Body of pancreas (tissue), 4 donors: ENCODE measurements around the gene ADCY2. TPM values are rescaled to one million over a fixed set of nuclear protein-coding genes. Genes with fewer than 3 reads are reported as not detected.

Experiments
- ATAC-seq: fragments of 150-250 bp; one replicate; pipeline ENCODE4 v1.9.1; 2016
- DNase-seq, 4 donors: peaks; one replicate each; pipeline ENCODE4 v3.0.0-alpha.2; 2019
- H3K27ac ChIP-seq, 4 donors: fragments of 200-600 bp; sonication (generic); 1 replicate in 3 of 4; 2 replicates in 1 of 4; pipeline versions ENCODE4 v1.5.1 to v1.6.1; 2016 to 2019; ENCODE audit warnings: mild to moderate bottlenecking in 1 of 4, mixed read lengths in 1 of 4, moderate library complexity in 1 of 4
- H3K27me3 ChIP-seq, 2 donors: fragments of 200-600 bp; sonication (generic); one replicate each; pipeline ENCODE4 v1.6.0; 2016; ENCODE audit warnings: mild to moderate bottlenecking in 1 of 2
- H3K36me3 ChIP-seq, 2 donors: fragments of 200-600 bp; sonication (generic); replicated peaks in 1 of 2; 2 replicates each; pipeline ENCODE4 v1.5.1; 2016; ENCODE audit warnings: low read depth in 2 of 2; ENCODE audit not compliant: insufficient read depth in 1 of 2
- H3K4me1 ChIP-seq: fragments of 200-600 bp; sonication (generic); one replicate; pipeline ENCODE4 v1.6.0; 2016
- H3K4me3 ChIP-seq, 2 donors: fragments of 200-600 bp; sonication (generic); 1 replicate in 1 of 2; 2 replicates in 1 of 2; pipeline ENCODE4 v1.5.1; 2016 to 2019
- H3K9me3 ChIP-seq, 3 donors: fragments of 200-600 bp; sonication (generic); 1 replicate in 2 of 3; 2 replicates in 1 of 3; pipeline ENCODE4 v1.5.1; 2016
- CTCF ChIP-seq, 7 experiments: fragments of 450-650 bp in 4 of 7; fragments of 200-600 bp in 3 of 7; sonication (generic) in 3 of 7; IDR thresholded peaks; one replicate each; pipeline ENCODE4 v1.5.1; 2016 to 2019; ENCODE audit warnings: antibody characterized with exemption in 7 of 7
- POLR2A ChIP-seq, 3 donors: fragments of 450-650 bp; IDR thresholded peaks; one replicate each; pipeline ENCODE4 v1.6.1; 2016; ENCODE audit warnings: antibody characterized with exemption in 3 of 3, mild to moderate bottlenecking in 2 of 3
- WGBS, 2 donors: methylation state at CpG; one replicate each; pipeline ENCODE4 v1.1.5; 2017; 5-methylcytosine and 5-hydroxymethylcytosine counted together
- intact Hi-C: fragments of 100-400 bp; cut with DNase I; formaldehyde crosslinking; loops from one replicate; pipeline ENCODE4 v1.15.1; 2023
- total RNA-seq, 2 donors: library from RNA; depleted of rRNA; stranded (reverse); fragments of >200 nt; gene quantifications; one replicate each; pipeline ENCODE4 v1.1.0, GENCODE V29; 2016

Gene ADCY2
- total RNA-seq, 2 donors from 2014 or later, result 0.52 to 4.6 TPM

GRCh38 chr5:7393921-7394799 lies 1.8 kb upstream of the ADCY2 start:
- ATAC-seq, result no peak
- H3K4me1 ChIP-seq, result peaks cover 28% of the 10 kb centered on the region
- no peaks in the 10 kb centered on the region for H3K27me3 ChIP-seq
- no peaks in the 10 kb centered on the region for H3K36me3 ChIP-seq
- TF ChIP-seq CTCF (IDR thresholded peaks at IDR 0.05) (no peak), POLR2A (IDR thresholded peaks at IDR 0.05) (no peak)
- H3K9me3 ChIP-seq, result no peaks in the 10 kb centered on the region
- no peak for DNase-seq
- 62 to 85% methylated on average over 3 to 14 of the region's 14 CpGs for WGBS, 2 donors
- intact Hi-C loops, result loop anchor here (10.0 kb wide), 1 partner anchor 629 kb away; no protein-coding TSS in a partner anchor
- H3K27ac ChIP-seq, result no peak overlapping the region
- H3K4me3 ChIP-seq, result no peak overlapping the region

- ATAC-seq, result no peak
- 29 to 41% methylated on average over 15 to 45 of the region's 45 CpGs for WGBS, 2 donors
These were observed 978 bp upstream of the ADCY2 start for GRCh38 chr5:7394889-7395431.

GRCh38 chr5:7395432-7395946 lies 449 bp upstream of the ADCY2 start:
- WGBS, 2 donors, result 3 to 5% methylated on average over 11 to 29 of the region's 31 CpGs
- ATAC-seq (no peak), DNase-seq (no peak)
- Histone ChIP-seq H3K4me1 (peaks cover 28% of the 10 kb centered on the region), H3K36me3 (no peaks in the 10 kb centered on the region), H3K4me3 (no peak overlapping the region), H3K27ac (no peak overlapping the region), H3K9me3 (no peaks in the 10 kb centered on the region), H3K27me3 (no peaks in the 10 kb centered on the region)
- TF ChIP-seq POLR2A (IDR thresholded peaks at IDR 0.05) (no peak), CTCF (IDR thresholded peaks at IDR 0.05) (no peak)
- intact Hi-C loops, result loop anchor here (10.0 kb wide), 1 partner anchor 631 kb away; no protein-coding TSS in a partner anchor

More at GRCh38 chr5:7394889-7395431, 978 bp upstream of the ADCY2 start:
- DNase-seq, result no peak
- H3K9me3 ChIP-seq, result no peaks in the 10 kb centered on the region
- intact Hi-C loops, result loop anchor here (10.0 kb wide), 1 partner anchor 630 kb away; no protein-coding TSS in a partner anchor
- peaks cover 28% of the 10 kb centered on the region for H3K4me1 ChIP-seq
- H3K27me3 ChIP-seq, result no peaks in the 10 kb centered on the region
- H3K27ac ChIP-seq, result no peak overlapping the region
- H3K36me3 ChIP-seq, result no peaks in the 10 kb centered on the region
- no peak overlapping the region for H3K4me3 ChIP-seq
- TF ChIP-seq POLR2A (IDR thresholded peaks at IDR 0.05) (no peak), CTCF (IDR thresholded peaks at IDR 0.05) (no peak)

GRCh38 chr5:7396713-7397454 lies 946 bp downstream of the ADCY2 start:
- H3K27ac ChIP-seq, result no peak overlapping the region
- H3K9me3 ChIP-seq, result no peaks in the 10 kb centered on the region
- no peak for ATAC-seq
- TF ChIP-seq POLR2A (IDR thresholded peaks at IDR 0.05) (no peak), CTCF (IDR thresholded peaks at IDR 0.05) (no peak)
- H3K27me3 ChIP-seq, result no peaks in the 10 kb centered on the region
- 2 to 5% methylated on average over 16 to 27 of the region's 27 CpGs for WGBS, 2 donors
- no peaks in the 10 kb centered on the region for H3K36me3 ChIP-seq
- no peak overlapping the region for H3K4me3 ChIP-seq
- peaks cover 18% of the 10 kb centered on the region for H3K4me1 ChIP-seq
- peak in 1 of 4 donors; percentile 12 for DNase-seq
- intact Hi-C loops, result loop anchor here (10.0 kb wide), 1 partner anchor 632 kb away; no protein-coding TSS in a partner anchor
